ENCODE measurements around the gene TMEM106B. TPM values are rescaled to one million over a fixed set of nuclear protein-coding genes. Genes with fewer than 3 reads are reported as not detected.

Gene TMEM106B
- total and polyA plus RNA-seq, 10 of the 15 experiments (the other 5 are each of a cell fraction or from before 2014, with no cell fraction given): 3.7 to 21.2 (median 12.3) TPM

GRCh38 chr7:12239806-12240205 is 28.7 kb downstream of the TMEM106B start (continued):
- TF ChIP-seq CUX1 (IDR thresholded peaks at IDR 0.05; ENCODE audit: insufficient replicate concordance, low read depth, low read length): no peak
- no peak for TF ChIP-seq EED (IDR thresholded peaks at IDR 0.05; ENCODE audit: low read depth)
- TF ChIP-seq SMAD1 (IDR thresholded peaks at IDR 0.05; ENCODE audit: low read depth, partially characterized antibody): no peak
- no peak for TF ChIP-seq TAF1 (IDR thresholded peaks at IDR 0.05; ENCODE audit: borderline replicate concordance, low read depth, low read length)
- TF ChIP-seq PKNOX1 (IDR thresholded peaks at IDR 0.05): no peak
- no peak for TF ChIP-seq POLR2AphosphoS2 (IDR thresholded peaks at IDR 0.05; ENCODE audit: low read depth, low read length)
- no peak for TF ChIP-seq POU2F2 (IDR thresholded peaks at IDR 0.05; ENCODE audit: borderline replicate concordance, low read depth, low read length)
- TF ChIP-seq POLR2A (IDR thresholded peaks at IDR 0.05; ENCODE audit: low read depth, low read length): no peak
- no peak for TF ChIP-seq ETV6 (conservative IDR thresholded peaks at IDR 0.05 in 1 of 2, IDR thresholded peaks at IDR 0.05 in 1 of 2; ENCODE audit: borderline replicate concordance in 1 of 2, low read depth in 1 of 2)
- no peak for TF ChIP-seq STAT3 (IDR thresholded peaks at IDR 0.05; ENCODE audit: low read depth, low read length)
- TF ChIP-seq ESRRA (IDR thresholded peaks at IDR 0.05; ENCODE audit: low read length): no peak
- no peak for TF ChIP-seq SUPT20H (IDR thresholded peaks at IDR 0.05; ENCODE audit: borderline replicate concordance, control insufficient read depth, low read depth, low read length)
- TF ChIP-seq HDAC2 (IDR thresholded peaks at IDR 0.05): no peak
- TF ChIP-seq BHLHE40 (IDR thresholded peaks at IDR 0.05; ENCODE audit: borderline replicate concordance in 1 of 2, low read depth in 2 of 2, low read length in 1 of 2): no peak
- no peak for TF ChIP-seq GABPA (IDR thresholded peaks at IDR 0.05; ENCODE audit: low read depth)
- TF ChIP-seq MYC (IDR thresholded peaks at IDR 0.05; ENCODE audit: insufficient read depth, insufficient read length, insufficient replicate concordance, low read length, severe bottlenecking): no peak
